NCI-H146 (cell line): Measurements from ENCODE around the gene NELFA.

Source experiments
- DNase-seq: peaks from one replicate; lab custom pipeline; 2025; lab: John Stamatoyannopoulos, UW

The NELFA gene

DNA sequence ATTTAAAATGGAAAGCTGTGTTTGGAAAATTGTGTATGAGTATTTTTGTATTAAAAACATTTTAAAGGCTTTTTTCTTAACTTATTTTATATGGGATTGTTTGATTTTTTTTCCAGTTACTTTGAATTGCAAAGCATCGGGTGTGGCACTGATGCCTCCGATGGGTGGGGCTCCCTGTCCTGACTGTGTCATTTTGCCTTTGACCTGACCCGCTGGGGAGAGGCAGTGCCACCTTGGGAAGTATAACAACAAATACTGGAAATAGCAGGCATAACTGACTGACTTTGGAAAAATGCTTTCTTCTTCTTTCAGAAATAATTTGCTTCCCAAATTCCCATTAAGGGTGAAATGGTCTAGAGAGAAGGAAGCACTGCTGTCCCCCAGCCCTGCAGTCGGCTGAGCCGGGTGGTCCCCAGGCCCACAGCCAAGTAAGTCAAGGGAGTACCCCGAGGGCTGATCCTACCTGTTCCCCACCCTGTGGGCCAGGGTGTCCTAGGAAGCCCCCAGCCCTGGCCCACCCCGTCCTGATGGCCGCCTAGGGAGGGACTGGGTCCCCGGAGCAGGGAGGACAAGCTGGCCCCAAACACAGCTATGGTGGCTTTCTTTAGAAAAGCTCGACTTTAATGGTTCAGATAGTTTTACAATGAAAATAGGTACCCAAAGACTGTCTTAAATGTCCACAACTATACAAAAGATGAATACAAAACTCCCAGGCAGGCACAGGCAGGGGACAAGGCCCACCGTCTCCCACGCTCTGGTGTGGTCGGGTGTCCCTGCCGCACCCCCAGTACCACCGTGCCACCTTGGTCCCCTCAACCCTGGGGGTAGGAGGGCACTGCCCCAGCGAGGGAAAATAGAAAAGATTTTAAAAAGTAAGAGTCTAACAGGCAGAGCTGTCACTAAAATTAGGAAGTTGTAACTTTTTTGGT, 26.4 kb downstream of the NELFA start:
- DNase-seq: no peak

DNA sequence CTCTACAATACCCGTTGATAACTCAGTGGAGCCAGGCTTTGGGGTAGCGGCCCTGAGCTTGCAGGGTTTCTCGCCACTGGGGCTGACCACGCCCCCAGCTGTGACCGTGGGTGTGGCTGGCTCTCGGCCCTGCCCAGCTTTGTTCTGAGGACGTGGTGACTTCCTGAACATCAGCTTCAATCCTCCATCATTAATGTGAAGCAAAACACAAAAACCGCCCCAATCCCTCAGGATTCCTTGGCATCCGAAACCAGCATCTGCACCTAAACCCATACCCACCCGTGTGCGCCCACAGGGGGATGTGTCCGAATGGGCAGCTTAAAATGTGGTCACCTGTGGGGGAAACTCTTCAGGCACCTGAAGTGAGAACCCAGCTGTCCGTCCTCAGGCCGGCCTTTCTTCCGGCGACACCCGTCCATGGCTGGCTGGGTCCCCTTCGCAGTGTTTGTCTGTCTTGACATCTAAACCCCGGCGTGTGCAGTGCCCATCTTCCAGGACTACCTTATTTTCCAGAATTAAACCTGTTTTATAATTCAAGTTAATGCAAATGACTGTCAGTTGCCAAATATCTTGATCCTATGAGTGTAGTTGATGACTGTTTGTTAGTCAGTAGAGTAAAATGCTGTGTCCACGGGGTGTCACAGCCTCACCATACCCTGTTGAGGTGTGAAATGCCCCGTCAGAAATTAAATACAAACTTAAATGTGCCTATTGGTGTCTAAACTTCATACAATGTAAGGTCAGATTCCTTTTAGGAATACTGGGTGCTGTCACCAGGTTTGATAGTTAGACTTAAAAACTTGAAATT, 27.3 kb downstream of the NELFA start:
- no peak for DNase-seq

DNA sequence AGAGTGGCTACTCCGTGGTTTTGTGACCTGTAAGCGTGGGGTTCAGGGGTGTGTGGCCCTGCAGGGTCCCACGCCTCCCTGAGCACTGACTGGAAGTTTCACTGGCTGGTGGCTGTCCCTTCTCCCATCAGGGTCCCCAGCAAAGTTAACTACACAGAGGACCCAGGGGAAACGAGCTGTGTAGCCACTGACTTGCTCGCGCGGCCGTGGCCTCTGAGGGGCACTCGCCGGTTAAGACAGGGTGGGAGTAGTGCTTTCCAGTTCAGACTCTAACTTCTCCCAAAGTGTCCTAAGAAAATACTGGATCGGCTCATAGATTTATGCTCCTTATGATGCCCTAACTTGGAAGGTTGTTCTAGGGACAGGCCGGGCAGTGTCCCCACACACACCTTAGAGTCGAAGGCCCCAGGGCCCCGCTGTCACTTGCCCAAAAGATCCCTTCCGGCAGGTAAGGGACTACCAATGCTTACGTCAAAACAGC, 28.2 kb downstream of the NELFA start:
- no peak for DNase-seq

DNA sequence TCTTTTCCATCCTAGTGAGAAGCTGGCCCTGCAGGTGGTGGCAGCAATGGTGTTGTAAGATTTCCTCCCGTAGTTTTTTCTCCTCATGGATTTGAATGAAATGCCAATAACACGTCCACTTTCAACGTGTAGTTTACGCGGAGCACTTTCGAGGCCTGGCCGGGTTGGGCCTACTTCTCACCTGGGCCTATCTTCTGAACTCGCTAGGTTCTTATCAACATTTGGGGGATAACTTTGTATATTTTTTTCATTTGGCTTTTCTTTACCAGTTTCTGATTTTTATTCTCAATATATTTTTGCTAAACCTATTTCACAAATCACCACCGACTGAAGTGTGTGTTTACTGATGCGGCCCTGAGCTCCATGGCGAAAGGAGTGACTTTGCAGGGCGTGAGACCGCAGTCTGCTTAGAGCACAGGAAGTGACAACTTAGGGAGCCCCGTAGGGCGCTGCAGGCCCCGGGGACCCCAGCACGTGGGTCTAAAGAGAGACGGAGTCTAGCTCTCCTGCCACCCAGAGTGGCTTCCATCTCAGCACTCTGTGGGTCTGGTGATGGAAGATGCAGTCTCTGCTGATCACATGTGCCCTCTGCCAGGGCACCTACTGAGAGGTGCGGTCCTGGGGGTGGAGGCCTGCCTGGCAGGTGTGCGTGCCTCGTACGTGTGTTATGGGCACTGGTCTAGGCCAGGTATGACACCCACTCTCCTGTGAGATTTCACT, 29.1 kb downstream of the NELFA start:
- DNase-seq: no peak

DNA sequence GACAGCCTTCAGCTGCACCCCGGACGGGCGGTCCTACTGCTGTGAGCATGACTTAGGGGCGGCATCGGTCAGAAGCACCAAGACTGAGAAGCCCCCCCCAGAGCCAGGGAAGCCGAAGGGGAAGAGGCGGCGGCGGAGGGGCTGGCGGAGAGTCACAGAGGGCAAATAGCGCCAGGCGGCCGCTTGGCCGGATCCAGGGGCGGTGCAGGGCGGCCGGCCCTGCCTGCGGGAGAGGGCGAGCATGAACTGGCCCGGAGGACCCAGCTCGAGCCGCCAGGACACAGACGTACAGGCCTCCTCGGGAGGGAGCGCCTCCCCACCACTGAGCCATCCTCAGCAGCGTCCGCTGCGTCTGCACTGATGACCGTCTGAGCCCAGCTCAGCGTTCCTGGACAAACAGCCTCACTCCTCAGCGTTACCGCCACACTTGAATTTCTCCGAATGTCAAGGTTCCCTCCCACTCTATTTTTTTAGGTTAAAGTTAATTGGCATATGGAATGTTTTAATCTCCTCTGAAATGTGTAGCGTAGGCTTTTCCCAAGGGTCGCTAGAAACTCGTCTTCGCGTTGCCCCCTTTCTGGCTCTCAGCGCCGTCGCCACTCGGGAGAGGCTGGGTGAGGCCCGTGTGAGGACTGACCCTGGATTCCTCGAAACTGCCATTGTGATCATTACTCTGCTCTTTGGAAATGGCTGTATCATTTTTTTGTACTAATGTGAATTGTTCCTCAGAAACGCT, 29.9 kb downstream of the NELFA start:
- DNase-seq: no peak

DNA sequence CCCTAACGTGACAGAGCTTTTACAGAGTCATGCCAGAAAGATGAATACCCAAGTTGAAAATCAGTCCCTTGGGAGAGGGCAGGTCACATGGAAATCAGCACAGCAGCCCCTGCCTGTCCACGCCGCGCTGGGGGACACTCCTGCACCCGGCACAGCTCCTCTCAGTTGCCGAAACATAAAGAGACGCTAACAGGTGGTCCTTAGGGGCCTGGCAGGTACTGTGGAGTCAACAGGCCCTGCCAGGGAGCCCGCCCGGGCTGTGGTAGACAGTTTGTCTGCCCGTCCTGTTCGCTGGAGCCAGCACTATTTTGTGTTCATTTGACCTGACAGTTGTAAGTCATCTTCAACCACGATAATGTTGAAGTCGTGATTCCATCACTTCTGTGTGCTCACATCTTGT, 30.5 kb downstream of the NELFA start:
- DNase-seq: no peak

DNA sequence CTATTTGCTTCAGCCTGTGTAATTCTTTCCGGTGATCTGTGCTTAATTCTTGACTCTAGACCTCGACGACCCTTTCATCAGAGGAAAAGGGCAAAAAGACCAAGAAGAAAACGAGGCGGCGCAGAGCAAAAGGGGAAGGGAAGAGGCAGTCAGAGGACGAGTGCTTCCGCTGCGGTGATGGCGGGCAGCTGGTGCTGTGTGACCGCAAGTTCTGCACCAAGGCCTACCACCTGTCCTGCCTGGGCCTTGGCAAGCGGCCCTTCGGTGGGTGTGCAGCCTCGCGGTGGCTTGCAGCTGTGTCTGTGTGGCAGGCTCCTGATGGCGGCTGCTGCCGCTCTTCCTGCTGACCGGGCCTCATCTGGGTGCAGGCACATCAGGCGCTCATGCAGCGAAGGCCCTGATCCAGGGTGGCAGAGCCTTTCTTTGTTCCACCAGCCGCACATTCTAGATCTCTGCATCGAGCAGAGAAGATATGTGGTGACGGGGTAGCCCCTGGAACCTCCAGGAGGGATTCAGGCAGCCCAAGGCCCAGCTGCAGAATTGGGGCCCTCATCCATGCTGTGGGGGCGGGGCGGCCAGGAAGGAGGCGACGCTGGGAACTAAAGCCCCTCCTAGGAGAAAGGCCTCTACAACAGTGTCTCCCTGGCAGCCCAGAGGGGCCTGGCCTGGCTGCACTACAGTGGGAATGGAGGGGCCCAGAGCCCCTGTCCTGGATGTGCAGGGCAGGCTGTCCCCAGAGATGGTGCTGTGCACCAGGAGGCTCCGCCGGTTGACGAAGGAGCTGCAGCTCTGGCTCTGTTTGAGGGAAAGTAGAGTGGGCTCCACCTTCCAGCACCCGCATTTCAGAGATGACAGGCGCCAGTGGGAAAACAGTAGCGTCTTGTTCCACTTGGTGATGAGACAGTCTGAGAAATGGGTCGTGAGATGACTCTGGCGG, 32.1 kb downstream of the NELFA start:
- DNase-seq: no peak

DNA sequence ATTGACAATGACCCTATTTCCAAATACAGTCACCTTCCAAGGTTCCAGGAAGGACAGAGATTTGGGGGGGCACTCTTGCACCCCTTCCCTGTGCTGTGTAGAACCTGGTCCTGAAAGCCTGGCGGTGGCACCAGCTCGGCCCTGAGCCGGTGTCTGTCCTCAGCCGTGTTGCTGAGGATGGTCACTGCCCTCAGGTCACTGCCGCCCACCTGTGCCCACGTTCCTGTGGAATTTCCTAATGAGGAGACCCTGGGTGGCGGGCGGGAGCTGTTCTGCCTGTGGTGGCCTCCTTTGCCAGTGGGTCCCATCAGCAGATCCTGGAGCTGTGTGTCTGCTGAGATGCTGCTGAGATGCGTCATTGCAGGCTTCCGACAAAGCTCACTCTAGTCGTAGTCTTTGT, 32.9 kb downstream of the NELFA start:
- no peak for DNase-seq

DNA sequence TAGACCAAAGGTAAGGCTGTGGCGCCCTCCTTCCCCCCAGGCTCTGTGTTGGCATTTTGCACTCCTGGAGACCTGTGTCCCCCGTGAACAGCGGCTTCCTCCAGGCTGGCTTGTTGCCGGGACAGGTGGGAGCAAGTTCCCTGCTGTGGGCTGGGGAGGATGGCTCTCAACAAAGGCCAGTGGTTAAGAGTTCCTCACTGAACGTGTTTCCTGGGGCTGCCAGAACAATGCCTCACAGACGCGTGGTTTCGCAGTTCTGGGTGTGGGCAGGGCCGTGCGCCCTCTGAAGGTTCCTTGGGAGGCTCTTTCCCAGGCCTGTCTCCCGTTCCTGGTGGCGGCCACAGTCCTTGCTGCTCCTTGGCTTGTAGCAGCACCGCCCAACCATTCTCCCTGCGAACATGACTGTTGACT, 33.4 kb downstream of the NELFA start:
- no peak for DNase-seq

DNA sequence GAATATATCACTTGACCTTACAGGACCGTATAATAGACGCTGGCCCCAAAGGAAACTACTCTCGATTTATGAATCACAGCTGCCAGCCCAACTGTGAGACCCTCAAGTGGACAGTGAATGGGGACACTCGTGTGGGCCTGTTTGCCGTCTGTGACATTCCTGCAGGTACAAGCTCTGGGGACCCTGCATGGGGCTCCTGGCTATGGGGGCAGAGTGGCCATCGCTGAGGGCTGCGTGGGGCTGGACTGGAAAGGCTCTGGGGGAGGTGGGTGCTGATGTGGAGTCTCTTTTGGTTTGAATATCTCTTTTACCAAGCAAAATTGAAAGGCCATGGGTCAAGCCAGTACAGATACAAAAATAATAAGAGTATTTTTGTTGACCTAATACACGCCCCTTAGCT, 33.9 kb downstream of the NELFA start:
- no peak for DNase-seq

DNA sequence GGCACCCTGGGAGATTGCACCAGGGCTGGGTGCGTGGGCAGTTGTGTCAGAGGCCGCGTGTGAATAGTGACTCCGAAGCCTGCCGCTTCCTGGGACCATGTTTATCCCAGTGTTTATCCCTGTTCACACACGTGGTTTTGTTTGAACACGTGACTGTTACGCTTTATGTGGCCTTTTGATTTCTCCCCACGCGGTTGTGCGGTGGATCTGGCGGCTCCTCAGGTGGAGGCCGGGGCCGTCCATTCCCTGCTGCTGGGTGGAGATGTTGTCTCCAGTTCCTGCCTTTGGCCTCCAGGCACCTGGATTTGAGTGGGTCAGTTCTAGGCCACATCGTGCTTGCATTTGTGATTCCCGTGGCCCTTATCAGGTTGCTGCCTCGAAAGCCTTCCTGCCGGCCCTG, 35.1 kb downstream of the NELFA start:
- DNase-seq: no peak

DNA sequence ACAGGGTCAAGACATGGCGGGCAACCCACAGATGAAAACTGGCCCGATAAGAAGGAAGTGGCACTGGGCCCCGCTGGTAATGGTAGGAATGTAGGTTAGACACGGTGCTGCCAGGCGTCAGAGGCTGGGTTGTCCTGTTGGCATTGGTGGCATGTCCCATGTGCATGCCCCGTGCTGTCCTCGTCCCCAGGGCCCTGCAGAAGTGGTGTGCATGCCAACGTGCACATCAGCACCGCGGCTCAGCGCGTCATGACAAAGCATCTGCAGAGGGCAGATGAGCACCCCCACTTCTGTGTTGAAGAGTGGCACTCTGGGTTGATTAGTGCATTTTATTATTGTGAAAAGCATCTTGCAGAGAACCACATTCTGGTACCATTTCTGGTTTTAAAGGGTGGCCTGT, 35.6 kb downstream of the NELFA start:
- no peak for DNase-seq

DNA sequence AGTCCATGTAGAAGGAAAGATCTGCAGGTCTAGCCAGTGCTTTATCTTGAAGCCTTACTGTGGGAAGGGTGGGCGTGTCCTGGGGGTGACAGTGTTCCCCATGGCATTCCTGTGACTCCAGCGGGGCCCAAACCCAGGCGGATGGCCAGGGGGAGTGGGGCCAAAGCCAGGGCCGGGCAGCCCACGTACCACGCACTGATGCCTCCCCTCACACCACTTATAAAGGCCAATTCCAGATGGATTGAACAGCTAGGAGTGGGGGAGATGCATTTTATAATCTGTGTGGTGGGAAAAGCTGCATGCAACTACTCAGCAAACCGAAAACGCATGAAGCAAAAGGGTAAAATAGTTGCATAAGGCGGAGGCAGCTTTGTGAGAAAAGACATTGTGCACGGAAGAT, 36.4 kb downstream of the NELFA start:
- no peak for DNase-seq

DNA sequence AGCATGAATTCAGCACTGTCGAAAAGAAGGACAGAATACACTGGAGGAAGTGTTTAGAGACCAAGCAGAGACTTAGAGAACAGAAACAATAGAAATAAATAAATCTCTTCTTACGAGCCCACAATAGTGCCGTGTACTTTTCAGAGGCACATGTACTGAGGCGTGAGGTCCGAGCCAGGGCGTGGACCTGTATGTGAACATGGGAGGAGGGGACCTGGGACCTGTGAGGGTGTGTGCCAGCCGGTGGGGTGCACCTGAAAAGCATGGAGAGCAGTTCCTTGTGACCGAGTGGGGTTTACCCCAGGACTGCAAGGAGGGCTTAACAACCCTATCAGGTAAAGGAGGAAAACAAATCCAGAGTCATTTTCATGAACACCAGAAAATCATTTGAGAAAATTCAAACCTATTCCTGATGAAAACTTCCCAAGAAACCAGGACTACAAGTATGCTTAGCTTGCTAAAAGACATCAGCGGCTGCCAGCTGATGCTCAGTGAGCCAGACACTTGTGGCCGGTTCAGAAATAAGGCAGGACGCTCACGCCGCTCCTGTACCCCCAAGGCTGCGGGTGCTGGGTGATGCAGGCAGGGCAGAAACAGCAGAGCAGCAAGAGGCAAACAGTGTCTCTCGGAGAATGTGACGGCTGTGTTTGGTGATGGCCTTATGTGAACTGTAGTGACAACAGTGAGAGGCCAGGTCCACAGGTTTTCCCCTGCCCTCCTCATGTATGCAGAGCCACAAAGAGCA, 37.1 kb downstream of the NELFA start:
- no peak for DNase-seq

DNA sequence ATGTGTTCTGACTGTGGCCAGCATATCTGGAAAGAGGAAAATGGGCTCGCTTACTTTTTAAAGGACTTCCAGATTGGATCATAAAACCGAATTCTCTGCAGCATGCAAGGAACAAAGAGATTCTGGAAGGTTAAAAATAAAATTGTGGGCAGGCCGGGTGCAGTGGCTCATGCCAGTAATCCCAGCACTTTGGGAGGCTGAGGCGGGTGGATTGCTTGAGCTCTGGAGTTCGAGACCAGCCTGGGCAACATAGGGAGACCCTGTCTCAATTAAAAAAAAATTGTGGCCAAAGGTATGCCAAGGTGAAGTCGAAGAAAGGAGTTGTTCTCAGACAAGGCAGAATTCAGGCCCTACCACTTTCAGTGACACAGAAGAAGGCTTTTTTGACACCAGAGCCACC, 37.8 kb downstream of the NELFA start:
- no peak for DNase-seq

DNA sequence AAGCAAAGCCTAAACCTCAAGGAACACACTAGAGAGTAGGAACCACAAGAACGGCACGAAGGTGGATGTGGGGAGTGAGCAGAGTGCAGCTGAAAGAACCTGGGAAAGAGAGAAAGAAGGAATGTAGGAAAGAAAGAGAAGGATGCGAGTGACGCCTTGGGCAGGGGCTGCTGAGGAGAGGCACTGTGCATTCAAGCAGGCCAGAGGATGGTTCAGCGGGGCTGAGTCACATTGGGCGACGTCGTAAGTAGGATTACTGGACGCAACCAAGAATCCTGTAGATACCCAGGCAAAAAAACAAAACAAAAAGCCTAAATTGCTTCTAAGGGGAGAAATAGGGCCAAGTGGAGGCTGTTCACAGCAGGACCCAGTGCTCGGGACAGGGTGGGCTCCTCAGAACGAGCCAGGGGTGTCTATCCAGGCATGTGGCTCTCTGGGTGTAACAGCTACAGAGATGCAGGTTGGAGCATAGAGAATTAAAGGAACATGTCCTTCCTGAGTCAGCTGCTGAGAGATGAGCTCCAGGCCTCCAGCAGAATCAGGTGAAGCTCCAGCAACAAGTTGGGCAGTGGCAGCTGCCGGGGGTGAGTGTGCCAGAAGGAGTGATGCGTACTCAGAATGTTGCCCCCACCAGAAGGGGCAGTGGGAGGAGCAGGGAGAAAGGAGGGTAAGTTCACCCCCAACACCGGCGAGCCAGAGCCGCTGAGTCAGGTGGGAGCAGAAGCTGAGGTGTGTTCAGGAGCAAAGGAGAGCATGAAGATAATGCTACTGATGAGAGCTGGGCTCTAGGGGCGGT, 38.6 kb downstream of the NELFA start:
- DNase-seq: no peak

DNA sequence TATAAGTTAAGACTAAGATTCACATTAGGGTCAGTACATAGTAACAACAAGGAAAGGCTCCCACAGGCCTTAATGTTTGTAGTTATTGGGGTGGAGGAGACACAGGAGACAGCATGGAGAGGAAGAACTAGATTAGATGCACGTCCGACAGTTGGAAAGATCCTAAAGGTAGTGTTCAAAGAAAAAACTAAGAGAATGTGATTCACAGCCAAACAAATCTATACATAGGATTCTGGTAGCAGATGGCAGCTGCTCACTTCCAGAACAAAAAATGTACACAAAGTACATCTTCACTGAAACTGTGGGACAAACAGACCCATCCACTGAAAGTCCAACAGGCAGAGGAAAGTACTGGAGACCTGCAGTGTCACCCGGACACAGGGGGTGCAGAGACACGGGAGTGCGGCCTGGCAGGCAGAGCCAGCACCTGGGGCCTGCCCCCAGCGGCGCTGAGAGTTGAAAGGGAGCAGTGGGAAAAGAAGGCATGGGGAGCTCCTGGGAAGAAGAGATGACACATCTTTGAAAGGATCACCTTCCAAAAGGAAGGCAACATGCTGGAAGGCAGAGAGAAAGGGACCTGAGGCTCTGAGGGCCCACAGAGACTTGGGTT, 40.0 kb downstream of the NELFA start:
- DNase-seq: no peak

DNA sequence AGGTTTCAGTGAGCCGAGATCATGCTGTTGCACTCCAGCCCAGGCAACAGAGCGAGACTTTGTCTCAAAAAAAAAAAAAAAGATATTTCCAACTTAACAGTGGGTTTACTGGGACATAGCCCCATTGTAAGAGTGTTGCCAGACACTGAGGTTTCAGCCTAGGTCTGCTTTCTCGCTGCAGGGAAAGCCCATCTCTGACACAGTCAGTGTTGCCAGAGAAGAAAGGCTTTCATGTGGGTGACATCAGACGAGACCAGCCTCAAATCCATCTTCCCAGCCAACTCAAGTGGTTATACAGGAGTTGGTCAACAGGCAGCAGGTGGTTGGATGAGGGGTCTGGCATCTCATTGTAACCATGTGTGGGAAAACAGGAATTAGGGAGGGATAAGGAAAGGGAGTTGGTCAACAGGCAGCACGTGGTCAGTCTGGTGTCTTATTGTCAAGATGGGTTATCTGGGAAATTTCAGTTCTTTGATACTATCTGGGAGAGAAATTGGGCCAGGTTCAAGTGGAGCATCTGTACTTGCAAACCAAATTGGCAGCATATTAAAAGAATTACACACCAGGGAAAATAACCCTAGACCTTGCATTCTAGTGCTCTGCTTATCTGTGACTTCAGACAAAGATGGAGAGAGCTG, 41.1 kb downstream of the NELFA start:
- DNase-seq: no peak
